HG03342 (cell line): ENCODE results near the gene BRSK1.

Experiments used
- ATAC-seq: cut with Tn5 transposase; IDR thresholded peaks from one replicate; pipeline ENCODE4 v1.9.1; 2021; ENCODE audit warnings: mild to moderate bottlenecking, moderate library complexity; ENCODE audit not compliant: unreplicated experiment

BRSK1 gene

GRCh38 chr19:55303477-55303876 is 19.7 kb downstream of the BRSK1 start:
- ATAC-seq = no peak

GRCh38 chr19:55304279-55304978 is 20.6 kb downstream of the BRSK1 start:
- ATAC-seq = no peak

GRCh38 chr19:55304980-55305379 is 21.2 kb downstream of the BRSK1 start:
- no peak for ATAC-seq

- ATAC-seq = no peak
Measured at GRCh38 chr19:55305491-55305890, 21.7 kb downstream of the BRSK1 start.

GRCh38 chr19:55305983-55306562 is 22.3 kb downstream of the BRSK1 start:
- ATAC-seq = no peak

- ATAC-seq = no peak
Measured at GRCh38 chr19:55306712-55307111, 22.9 kb downstream of the BRSK1 start.

- no peak for ATAC-seq
Measured at GRCh38 chr19:55308281-55308680, 24.5 kb downstream of the BRSK1 start.

GRCh38 chr19:55309448-55309847 is 25.7 kb downstream of the BRSK1 start:
- ATAC-seq = no peak

- ATAC-seq = no peak
Measured at GRCh38 chr19:55310498-55310897, 26.7 kb downstream of the BRSK1 start.

- no peak for ATAC-seq
Measured at GRCh38 chr19:55311397-55311796, 27.6 kb downstream of the BRSK1 start.

GRCh38 chr19:55311797-55312196 is 28.0 kb downstream of the BRSK1 start:
- no peak for ATAC-seq

- no peak for ATAC-seq
Measured at GRCh38 chr19:55312621-55313512, 29.1 kb downstream of the BRSK1 start.

GRCh38 chr19:55314396-55314795 is 30.6 kb downstream of the BRSK1 start:
- ATAC-seq = no peak

GRCh38 chr19:55315956-55316525 is 32.2 kb downstream of the BRSK1 start:
- no peak for ATAC-seq

- ATAC-seq = no peak
Measured at GRCh38 chr19:55316646-55317045, 32.8 kb downstream of the BRSK1 start.

GRCh38 chr19:55319785-55320184 is 36.0 kb downstream of the BRSK1 start:
- ATAC-seq = no peak

GRCh38 chr19:55320844-55321419 is 37.1 kb downstream of the BRSK1 start:
- no peak for ATAC-seq

GRCh38 chr19:55321466-55322137 is 37.8 kb downstream of the BRSK1 start:
- no peak for ATAC-seq

- ATAC-seq = no peak
Measured at GRCh38 chr19:55322204-55322885, 38.5 kb downstream of the BRSK1 start.

- no peak for ATAC-seq
Measured at GRCh38 chr19:55324662-55325061, 40.9 kb downstream of the BRSK1 start.
